Stomach (tissue), 4 donors: ENCODE results near the gene GATA3.

Experiments used
- EP300 ChIP-seq: sonication (generic); formaldehyde crosslinking; IDR thresholded peaks from one replicate; pipeline ENCODE4 v1.6.1; 2017; ENCODE audit warnings: antibody characterized with exemption
- POLR2A ChIP-seq, 4 donors: fragments of 450-650 bp; IDR thresholded peaks; one replicate each; pipeline ENCODE4 v1.6.1; 2016; ENCODE audit warnings: antibody characterized with exemption in 4 of 4, control low read depth in 2 of 4, mild to moderate bottlenecking in 1 of 4, moderate library complexity in 1 of 4
- TF ChIP-seq, protein P1 (sequence below), 7 experiments: fragments of 450-650 bp in 4 of 7; fragments of 200-600 bp in 3 of 7; sonication (generic) in 3 of 7; IDR thresholded peaks; one replicate each; pipeline ENCODE4 v1.5.1; 2016 to 2019; ENCODE audit warnings: antibody characterized with exemption in 7 of 7, control low read depth in 2 of 7, mild to moderate bottlenecking in 1 of 7

DNA sequence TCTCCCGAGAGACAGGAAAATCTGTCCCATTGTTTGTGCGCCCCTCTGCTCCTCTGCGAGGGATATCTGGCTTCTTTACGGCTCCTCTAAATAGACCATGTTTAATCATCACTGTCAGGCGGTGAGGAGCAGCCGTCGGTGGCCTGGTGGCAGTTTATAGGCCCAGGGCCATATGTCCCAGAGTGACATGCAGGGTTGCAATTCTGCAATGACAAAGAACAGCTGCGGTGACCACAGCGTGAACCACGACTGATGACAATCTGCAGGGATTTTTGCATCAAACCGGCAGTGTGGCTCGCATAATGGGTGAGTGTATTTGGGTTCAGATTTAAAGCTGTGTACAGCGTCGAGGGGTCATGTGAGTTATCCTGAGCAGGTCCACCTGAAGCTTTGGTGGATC is 41.5 kb downstream of the GATA3 start:
- TF ChIP-seq EP300 (no peak), POLR2A (IDR thresholded peaks at IDR 0.05) (no peak)
- TF ChIP-seq, protein P1, sequence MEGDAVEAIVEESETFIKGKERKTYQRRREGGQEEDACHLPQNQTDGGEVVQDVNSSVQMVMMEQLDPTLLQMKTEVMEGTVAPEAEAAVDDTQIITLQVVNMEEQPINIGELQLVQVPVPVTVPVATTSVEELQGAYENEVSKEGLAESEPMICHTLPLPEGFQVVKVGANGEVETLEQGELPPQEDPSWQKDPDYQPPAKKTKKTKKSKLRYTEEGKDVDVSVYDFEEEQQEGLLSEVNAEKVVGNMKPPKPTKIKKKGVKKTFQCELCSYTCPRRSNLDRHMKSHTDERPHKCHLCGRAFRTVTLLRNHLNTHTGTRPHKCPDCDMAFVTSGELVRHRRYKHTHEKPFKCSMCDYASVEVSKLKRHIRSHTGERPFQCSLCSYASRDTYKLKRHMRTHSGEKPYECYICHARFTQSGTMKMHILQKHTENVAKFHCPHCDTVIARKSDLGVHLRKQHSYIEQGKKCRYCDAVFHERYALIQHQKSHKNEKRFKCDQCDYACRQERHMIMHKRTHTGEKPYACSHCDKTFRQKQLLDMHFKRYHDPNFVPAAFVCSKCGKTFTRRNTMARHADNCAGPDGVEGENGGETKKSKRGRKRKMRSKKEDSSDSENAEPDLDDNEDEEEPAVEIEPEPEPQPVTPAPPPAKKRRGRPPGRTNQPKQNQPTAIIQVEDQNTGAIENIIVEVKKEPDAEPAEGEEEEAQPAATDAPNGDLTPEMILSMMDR (IDR thresholded peaks at IDR 0.05) = no peak
